Right renal pelvis (tissue), 4 donors: ENCODE data around the gene RTP2. TPM values are rescaled to one million over a fixed set of nuclear protein-coding genes. Genes with fewer than 3 reads are reported as not detected.
A peak's percentile ranks its signal among the peaks of the same experiment; 100 is the strongest.
"Not testable (repeated sequence)": the region's sequence is repeated elsewhere in the genome, so short reads cannot be mapped to it uniquely, and the experiment has no call there.

ENCODE experiments used
- DNase-seq, 4 donors: peaks; one replicate each; pipeline ENCODE4 v3.0.0-alpha.2; 2013; ENCODE audit warnings: low read depth in 4 of 4, low spot score in 3 of 4, missing footprints in 1 of 4
- polyA plus RNA-seq, 4 donors: library from polyadenylated mRNA; unstranded; fragments of 120-200 nt; gene quantifications; one replicate each; pipeline ENCODE4 v1.2.1, GENCODE V29; 2013; ENCODE audit not compliant: insufficient read length in 4 of 4

RTP2 gene
- polyA plus RNA-seq, 4 donors, result not detected

GRCh38 chr3:187717572-187717971 lies 15.2 kb upstream of the RTP2 start:
- DNase-seq, result no peak

DNA sequence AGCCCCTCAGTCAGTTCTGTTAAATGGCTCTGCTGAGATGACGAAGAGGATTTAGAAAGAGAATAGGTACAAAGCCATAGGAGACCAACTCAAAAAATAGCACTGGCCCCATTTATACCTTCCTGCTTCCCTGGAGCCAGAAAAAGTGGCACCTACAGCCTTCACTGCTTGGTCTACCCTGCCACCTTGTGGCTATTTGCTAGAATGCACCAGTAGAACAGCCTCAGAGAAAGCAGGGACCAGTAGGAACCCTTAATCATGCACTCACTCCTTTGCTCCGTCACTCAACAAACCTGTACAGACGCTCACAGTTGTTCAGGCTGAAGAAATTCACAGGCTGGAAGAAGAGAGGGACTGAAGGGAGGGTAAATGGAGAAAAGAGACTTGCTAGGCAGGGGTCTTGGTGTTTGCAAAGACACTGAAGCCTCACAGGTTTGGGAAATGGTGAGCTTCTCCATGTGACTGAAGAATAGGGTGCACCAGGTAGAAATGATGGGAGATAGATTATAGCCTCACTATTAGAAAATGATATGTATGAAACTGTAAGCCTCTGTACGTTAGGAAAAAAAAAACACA lies 12.1 kb upstream of the RTP2 start:
- peak; percentile 41 to 65 (median 56) for DNase-seq

DNA sequence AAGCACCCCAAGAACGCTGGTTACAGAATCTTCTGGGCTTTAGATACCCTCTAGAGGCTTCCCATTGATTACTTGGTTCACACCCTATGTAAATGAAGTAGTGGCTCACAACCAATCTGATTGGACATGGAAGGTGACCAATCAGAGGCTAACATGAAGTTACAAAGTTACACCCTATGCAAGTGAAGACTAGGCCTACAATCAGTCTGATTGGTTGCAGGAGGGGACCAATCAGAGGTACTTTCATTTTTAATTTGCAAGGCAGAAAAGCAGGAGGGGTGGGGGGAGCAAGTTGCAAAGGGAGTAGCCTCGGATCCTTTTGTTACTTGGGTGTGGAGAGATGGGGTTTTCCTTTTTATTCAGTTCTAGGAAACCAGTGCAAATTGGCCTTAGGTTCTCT lies 11.1 kb upstream of the RTP2 start:
- no peak for DNase-seq

DNA sequence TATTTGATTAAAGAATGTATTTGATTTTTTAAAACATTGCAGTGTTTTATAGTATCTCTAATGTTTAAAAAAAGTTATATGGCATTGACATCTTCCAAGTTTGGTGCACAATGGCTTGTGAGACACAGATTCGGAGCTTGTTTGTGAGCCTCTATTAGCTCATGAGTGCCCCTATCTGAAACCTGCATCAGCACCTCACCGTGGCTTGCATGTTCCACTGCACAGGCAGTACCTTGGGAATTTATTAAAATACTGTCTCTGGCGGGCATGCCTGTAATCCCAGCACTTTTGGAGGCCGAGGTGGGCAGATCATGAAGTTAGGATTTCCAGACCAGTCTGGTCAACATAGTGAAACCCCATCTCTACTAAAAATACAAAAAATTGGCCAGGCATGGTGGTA lies 6.8 kb upstream of the RTP2 start:
- DNase-seq, result no peak

GRCh38 chr3:187708696-187709095 lies 6.3 kb upstream of the RTP2 start:
- no peak for DNase-seq

DNA sequence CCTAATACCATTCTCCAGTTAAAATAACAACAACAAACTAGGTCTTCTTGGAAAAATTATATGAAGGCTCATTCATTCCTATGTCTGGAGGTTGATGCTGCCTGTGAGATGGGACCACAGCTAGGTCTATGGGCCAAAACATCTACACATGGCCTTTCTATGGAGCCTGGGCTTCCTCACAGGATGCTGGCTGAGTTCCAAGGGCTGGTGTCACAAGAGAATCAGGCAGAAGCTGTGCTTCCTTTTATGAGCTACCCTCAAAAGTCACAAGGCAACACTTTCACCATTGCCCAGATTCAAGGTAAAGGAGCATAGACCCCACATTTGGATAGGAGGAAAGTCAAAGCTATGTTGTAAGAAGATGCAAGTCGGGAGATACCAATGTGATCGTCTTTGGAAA lies 4.6 kb upstream of the RTP2 start:
- DNase-seq, result no peak

DNA sequence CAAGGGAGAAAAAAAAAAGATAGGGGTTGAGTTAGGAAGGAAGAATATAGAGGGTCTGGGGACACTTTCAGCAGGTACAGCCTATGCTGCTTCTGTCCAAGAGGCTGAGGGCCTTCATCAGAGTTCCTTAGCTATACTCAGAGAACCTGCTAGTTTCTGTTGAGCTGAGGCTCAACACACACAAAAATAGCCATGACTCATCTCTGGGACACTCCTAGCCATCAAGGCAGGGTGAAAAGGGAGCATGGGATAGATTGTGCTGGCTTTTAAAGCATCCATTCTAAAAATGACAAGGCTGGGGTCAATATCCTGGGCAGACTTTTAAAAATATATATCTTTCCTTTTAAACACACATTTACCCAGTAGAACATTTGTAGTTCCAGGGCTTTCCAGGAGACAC lies 2.8 kb upstream of the RTP2 start:
- DNase-seq, result no peak

- no peak for DNase-seq
Observed at GRCh38 chr3:187700249-187700648, 2.1 kb downstream of the RTP2 start.

- DNase-seq, result no peak
Observed at GRCh38 chr3:187698499-187699399, 3.6 kb downstream of the RTP2 start.

DNA sequence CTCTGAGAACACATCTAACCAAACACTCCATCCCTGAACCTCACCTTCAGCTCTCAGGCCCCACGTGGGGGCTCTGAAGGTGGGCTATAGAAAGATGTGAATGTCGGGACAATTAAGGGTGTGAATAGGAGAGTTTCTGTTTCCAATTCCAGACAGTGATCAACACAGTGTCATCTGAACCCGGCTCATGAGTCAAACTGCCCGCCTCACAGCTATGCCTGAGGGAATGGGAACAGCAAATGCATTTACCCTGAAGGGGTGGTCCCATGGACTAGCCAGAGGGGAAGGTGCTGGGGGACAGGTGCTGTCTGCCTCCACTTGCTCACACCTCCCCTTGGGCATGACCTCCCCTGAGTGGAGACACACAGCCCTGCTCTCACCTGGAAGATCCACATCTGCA lies 6.3 kb downstream of the RTP2 start:
- no peak for DNase-seq

GRCh38 chr3:187695449-187695848 lies 6.9 kb downstream of the RTP2 start:
- DNase-seq, result no peak

DNA sequence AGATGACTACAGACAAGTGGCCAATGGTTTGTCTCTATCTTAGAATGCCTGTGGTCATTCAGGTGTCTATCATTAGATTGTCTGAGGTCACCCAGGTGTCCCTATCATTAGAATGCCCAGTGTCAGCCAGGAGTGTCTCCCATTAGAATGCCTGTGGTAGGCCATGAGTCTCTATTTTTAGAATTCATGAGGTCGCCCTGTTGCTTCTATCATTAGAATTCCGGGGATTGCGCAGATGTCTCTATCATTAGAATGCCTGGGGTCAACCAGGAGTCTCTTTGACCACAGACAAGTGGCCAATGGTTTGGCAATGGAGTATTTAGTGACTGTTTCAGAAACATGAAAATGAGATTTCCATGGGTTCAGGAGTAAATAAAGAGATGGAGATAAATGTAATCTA lies 7.6 kb downstream of the RTP2 start:
- no peak for DNase-seq

DNA sequence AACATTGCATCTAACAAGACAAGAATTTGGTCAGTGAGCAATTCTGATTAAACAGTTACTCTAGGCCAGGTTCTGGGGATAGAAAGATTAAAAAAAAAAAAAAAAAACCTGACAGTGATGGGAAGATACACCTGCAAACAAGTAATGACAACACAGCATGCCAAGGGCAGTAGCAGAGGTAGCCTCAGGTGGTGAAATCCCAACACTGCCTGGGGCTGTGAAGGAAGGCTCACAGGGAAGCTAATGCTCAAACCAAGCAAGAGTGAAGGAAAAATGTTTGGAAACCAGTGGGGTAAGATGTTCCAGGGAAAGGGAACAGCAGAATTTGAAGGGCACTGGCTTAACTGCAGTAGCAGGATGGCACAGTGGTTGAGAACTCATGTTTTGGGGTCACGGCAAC lies 8.9 kb downstream of the RTP2 start:
- no peak for DNase-seq

GRCh38 chr3:187689984-187690383 lies 12.4 kb downstream of the RTP2 start:
- no peak for DNase-seq

DNA sequence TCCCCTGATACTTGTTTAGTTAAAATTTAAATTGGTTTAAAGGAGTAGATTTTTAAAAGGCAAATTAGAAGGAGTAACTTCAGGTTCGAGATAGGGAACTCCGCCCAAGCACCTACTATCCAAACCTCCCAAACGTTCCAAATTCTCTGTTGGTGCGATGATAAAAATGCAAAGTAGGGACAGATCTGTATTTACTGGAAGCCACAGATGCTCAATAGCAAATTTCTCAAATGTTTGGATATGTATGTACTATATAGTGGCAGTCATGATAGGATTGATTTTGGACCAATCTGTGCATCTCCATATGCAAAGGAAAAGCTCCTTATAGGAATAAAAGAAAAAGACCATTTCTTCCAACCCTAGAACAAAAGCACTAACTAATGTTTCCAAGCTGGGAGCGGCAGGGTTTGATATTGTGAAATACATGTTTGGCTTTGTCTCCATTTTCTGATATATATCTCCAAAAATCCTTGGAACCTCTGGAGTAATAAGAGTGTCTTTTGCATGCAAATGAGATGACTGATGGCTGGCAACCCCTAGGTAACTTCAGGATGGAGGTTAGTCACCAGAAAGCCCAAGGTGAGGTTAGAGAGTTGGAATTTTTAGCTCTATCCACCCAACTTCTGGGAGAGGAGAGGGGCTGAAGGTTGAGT lies 15.6 kb downstream of the RTP2 start:
- DNase-seq, result no peak

DNA sequence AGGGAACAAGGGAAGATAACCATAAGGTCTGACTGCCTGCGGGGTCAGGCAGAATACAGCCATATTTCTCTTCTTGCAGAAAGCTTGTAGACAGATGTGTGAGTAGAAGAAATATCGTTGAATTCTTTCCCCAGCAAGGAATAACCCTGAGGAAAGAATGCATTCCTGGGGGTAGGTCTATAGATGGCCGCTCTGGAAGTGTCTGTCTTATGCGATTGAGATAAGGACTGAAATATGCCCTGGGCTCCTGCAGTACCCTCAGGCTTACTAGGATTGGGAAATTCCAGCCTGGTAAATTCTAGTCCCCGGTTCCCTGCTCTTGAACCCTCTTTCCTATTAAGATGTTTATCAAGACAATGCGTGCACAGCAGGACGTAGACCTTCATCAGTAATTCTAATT lies 16.4 kb downstream of the RTP2 start:
- DNase-seq, result no peak

- no peak for DNase-seq
Observed at GRCh38 chr3:187684880-187685279, 17.5 kb downstream of the RTP2 start.

DNA sequence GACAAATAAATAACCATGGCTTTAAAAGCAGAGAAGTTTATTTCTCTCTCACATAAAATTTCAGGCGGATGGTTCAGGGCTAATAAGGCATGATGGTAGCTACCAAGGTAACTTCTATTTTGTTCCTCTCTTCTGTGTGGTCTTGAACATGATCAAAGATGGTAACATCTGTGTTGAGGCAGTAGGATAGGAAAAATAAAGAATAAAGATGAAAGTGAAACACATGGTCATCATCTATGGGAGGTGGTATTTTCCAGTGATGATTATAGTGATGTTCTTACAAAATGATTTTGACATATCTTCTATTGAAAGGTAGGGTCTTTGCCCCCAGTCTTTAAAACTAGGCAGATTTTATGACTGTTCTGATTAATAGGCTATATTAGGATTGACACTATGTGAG lies 17.9 kb downstream of the RTP2 start:
- no peak for DNase-seq

- not testable (repeated sequence) for DNase-seq
Observed at GRCh38 chr3:187681756-187682155, 20.6 kb downstream of the RTP2 start.

- DNase-seq, result peak in 3 of 4 donors; percentile 52 to 55 (median 54)
Observed at GRCh38 chr3:187679638-187680396, 22.5 kb downstream of the RTP2 start.

GRCh38 chr3:187678726-187679268 lies 23.6 kb downstream of the RTP2 start:
- peak in 2 of 4 donors; percentile 31 to 44 for DNase-seq
